Vagina (tissue), 2 donors: ENCODE results near the gene MYO1G.

Experiments
- CTCF ChIP-seq, 3 experiments: fragments of 450-650 bp in 2 of 3; fragments of 200-600 bp in 1 of 3; sonication (generic) in 1 of 3; IDR thresholded peaks; one replicate each; pipeline ENCODE4 v1.5.1; 2017 to 2019; ENCODE audit warnings: antibody characterized with exemption in 3 of 3, mild to moderate bottlenecking in 2 of 3, moderate library complexity in 2 of 3
- POLR2A ChIP-seq, 2 donors: fragments of 450-650 bp; IDR thresholded peaks; one replicate each; pipeline ENCODE4 v1.6.1; 2017; ENCODE audit warnings: antibody characterized with exemption in 2 of 2, mild to moderate bottlenecking in 2 of 2, moderate library complexity in 2 of 2
- POLR2AphosphoS5 ChIP-seq, 2 donors: sonication (generic); formaldehyde crosslinking; IDR thresholded peaks; one replicate each; pipeline ENCODE4 v1.9.0; 2017; ENCODE audit warnings: antibody characterized with exemption in 2 of 2, mild to moderate bottlenecking in 2 of 2, low read depth in 1 of 2; ENCODE audit not compliant: insufficient read depth in 1 of 2

DNA sequence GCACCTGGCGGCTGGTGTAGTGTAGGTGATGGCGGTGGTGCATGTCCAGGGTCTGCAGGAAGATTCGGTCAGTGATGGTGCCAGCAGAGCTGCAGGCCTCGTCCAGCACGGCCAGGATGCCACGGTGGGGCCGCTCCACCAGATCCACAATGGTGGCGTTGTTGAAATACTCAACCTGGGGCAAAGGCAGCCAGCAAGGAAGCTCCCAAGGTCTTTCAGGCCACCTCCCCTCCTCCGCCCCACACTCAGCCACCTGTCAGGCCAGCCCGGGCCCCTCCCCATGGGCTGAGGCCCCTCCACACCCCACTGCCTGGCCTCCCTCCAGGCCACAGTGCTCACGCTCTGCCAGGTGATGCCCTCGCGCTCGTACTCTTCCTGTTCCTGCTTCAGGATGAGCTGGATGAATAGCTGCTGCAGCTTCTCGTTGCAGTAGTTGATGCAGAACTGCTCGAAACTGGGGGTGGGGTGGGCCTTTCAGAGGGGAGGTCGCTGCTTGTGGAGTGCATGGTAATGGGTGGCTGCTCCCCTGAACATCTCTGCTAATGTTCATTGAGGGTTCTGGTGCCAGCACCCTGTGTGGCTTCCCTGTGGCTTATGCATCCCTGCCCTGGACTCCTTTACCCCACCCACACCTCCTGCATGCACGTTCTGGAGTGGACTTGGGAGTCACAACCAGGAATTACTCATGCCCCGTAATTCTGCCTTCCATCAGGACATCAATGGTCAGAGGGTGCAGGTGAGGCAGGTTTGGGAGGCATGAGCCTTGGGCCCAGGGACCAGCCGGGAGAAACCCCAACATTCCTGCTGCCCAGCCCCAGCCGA, 8.9 kb downstream of the MYO1G start:
- TF ChIP-seq CTCF (IDR thresholded peaks at IDR 0.05) (no peak), POLR2A (IDR thresholded peaks at IDR 0.05) (no peak), POLR2AphosphoS5 (IDR thresholded peaks at IDR 0.05; ENCODE audit: insufficient read depth in 1 of 2, low read depth in 1 of 2) (no peak)
